ENCODE measurements around the gene BPHL. TPM values are rescaled to one million over a fixed set of nuclear protein-coding genes. Genes with fewer than 3 reads are reported as not detected.

Gene BPHL
- total RNA-seq = 15.3 and 21.6 TPM in 2 replicates

GRCh38 chr6:3118353-3119039 lies at the start of gene BPHL:
Gene BPHL, plus strand, starts transcription at chr6:3118711. Its CDS starts 30 bp downstream, at chr6:3118741.

GRCh38 chr6:3157131-3157933 lies 38.8 kb downstream of the BPHL start, which contains the start of gene TUBB2A:
Gene TUBB2A, minus strand, starts transcription at chr6:3157544. Its CDS starts 81 bp downstream, at chr6:3157463.

Other genes with a start within 250 kb of the BPHL start
- gene SERPINB9, start 215.4 kb upstream of the BPHL start, total RNA-seq = 7.5 and 9.2 TPM in 2 replicates
- 136 and 138 TPM in 2 replicates for gene SERPINB6, start 147.1 kb upstream of the BPHL start, total RNA-seq
- 25.7 and 26.9 TPM in 2 replicates for gene NQO2, start 118.8 kb upstream of the BPHL start, total RNA-seq
- 11.8 and 15.2 TPM in 2 replicates for gene RIPK1, start 50.2 kb upstream of the BPHL start, total RNA-seq
- gene TUBB2A, start 38.8 kb downstream of the BPHL start, total RNA-seq = 292 and 321 TPM in 2 replicates
- 8.0 and 11.0 TPM in 2 replicates for gene TUBB2B, start 108.9 kb downstream of the BPHL start, total RNA-seq
- 12.9 and 28.8 TPM in 2 replicates for gene PSMG4, start 140.2 kb downstream of the BPHL start, total RNA-seq

Data from myometrial cell (primary cell).